Embryonic facial prominence (tissue), 1 donor: Measurements from ENCODE around the gene FGF23.
"Not testable (repeated sequence)": the region's sequence is repeated elsewhere in the genome, so short reads cannot be mapped to it uniquely, and the experiment has no call there.

ENCODE experiments used
- DNase-seq: peaks from one replicate; pipeline ENCODE4 v3.0.0-alpha.2; 2016; ENCODE audit errors: extremely low spot score

The FGF23 gene

GRCh38 chr12:4379405-4379804 lies at the start of gene FGF23:
FGF23 (minus strand) TSS chr12:4379712; CDS start chr12:4379582, 130 bp downstream.
- no peak for DNase-seq

GRCh38 chr12:4424422-4424821 lies 44.9 kb upstream of the FGF23 start:
- DNase-seq: no peak

DNA sequence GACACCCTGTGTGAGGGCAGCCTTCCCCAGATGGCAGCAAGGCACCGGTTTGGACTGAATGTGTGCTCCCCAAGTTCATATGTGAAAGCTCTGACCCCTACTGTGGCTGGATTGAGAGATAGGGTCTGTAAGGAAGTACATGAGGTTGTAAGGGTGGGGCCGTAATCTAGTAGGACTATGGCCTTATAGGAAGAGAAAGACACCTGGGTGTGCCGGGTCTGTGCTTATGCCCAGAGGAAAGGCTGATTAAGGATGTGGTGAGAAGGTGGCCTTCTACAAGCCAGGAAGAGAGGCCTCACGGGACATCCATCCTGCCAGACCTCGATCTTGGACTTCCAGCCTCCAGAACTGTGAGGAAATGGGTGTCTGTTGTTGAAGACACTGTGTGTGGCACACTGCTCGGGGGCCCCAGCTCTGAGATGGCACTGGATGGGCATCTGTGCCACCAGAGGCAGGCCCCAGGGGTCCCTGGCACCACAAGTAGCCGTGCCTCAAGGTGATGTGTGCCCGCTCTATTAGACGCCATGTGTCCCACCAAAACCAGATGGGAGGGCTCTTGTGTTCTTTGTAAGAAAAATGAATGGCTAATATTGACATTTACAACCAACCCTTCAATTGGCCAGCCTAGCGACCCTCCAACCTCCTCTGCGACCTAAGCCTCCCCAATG lies 44.1 kb upstream of the FGF23 start:
- no peak for DNase-seq

GRCh38 chr12:4422985-4423384 lies 43.5 kb upstream of the FGF23 start:
- DNase-seq: no peak

DNA sequence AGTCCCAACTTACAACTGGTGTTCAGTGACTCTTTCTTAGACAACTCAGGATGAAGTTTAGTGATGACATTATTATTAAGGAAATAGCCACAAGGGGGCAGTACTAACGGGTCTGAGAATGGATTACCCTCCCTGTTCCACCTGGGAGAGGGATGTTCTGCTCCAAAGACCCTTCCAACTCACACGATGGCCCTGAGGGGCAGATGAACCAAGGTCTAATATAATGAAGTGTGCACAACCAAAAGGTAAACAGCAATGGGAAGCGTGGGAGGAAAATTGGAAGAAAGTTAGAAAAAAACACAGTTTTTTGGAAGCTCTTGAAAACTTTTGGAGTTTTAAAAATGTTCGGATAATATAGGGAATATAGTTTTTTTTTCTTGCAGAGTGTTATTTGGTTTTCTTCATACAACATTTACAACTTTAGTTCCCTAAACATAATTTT lies 42.1 kb upstream of the FGF23 start:
- DNase-seq: no peak

DNA sequence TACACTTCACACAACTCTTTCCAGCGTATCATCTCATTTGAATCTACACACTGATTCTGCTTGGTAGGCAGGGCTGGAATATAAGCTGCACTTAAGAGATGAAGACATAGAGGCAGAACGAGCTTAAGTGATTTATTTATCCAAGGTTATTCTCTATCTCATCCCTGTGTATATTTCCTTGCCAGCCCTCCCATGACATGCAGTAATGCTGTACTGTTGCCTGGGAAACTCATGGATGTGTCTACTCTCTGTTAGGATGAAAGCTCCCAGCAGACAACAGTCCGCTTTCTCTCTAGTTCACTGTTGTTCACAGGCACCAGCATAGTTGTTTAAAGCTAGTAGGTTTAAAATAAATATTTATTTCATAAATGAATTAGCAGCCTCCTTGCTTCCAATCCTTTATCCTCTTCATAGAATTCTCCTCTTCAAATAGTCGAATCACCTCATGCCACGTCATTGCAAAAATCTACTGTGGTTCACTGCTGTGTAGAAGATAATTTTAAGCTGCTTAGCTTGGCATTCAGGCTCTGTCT lies 40.7 kb upstream of the FGF23 start:
- no peak for DNase-seq

- no peak for DNase-seq
Observed at GRCh38 chr12:4418913-4419312, 39.4 kb upstream of the FGF23 start.

GRCh38 chr12:4417936-4418335 lies 38.4 kb upstream of the FGF23 start:
- no peak for DNase-seq

GRCh38 chr12:4417455-4417854 lies 37.9 kb upstream of the FGF23 start:
- DNase-seq: no peak

DNA sequence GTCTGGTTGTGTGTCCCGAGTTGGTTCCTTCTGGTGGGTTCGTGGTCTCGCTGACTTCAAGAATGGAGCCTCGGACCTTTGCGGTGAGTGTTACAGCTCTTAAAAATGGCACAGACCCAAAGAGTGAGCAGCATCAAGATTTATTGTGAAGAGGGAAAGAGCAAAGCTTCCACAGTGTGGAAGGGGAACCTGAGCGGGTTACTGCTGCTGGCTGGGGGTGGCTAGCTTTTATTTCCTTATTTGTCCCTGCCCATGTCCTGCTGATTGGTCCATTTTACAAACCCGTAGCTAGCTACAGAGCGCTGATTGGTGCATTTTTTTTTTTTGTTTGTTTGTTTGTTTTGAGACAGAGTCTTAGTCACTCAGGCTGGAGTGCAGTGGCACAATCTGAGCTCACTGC lies 36.8 kb upstream of the FGF23 start:
- no peak for DNase-seq

GRCh38 chr12:4412465-4412864 lies 33.0 kb upstream of the FGF23 start:
- no peak for DNase-seq

DNA sequence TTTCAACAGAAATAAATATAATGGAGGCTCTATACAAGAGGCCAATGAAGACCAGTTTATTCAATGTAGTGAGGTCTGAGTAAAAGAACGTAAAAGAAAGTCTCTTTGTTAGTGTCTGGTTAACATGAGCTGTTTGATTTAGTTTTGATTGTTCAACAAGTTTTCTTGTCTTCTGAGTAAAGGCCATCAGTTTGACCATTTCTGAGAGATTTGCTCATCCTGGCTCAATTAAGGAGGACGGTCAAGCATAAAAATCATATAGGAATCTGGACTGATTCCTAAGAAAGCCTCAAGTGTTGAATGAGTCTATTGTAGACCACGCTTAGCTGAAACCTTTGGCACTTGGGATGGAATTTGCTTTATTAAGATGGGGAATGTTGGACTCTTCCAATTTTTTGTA lies 32.5 kb upstream of the FGF23 start:
- no peak for DNase-seq

DNA sequence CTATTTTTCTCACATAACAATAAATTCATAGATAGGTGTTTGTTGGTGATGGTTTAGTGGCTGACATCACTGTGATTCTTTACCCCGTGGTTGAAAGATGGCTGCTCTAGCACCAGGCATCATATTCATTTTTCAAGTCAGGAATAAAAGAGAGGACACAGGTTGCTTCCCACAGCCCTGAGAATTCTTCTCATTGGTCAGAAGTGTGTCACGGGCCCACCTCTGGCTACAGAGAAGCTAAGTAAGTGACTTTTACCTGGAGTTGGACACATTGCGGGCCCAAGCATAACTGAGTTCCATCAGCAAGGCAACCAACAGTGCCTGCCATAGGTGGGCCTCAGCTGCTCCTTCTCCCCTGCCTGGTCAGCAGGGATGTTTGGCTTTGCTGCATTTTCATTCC lies 27.6 kb upstream of the FGF23 start:
- DNase-seq: no peak

GRCh38 chr12:4404877-4405637 lies 25.5 kb upstream of the FGF23 start:
- not testable (repeated sequence) for DNase-seq

GRCh38 chr12:4402996-4403395 lies 23.5 kb upstream of the FGF23 start:
- DNase-seq: no peak

DNA sequence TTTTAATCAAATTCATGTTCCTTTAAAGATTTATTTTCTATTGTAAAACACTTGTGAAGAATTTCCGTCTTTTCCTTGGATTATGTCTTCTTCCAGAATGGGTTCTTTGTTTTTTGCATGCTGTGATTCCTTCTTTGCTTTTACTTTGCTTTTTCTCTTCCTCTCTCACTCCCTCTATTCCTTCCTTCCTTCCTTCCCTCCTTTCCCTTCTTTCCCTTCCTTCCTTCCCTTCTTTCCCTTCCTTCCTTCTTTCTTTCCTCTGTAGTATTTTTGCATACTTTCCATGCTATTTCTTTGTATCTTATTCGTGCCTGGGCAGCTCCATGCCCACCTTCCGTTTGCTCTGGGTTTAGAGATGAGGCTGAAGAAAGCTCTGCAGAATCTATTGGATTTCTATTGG lies 21.6 kb upstream of the FGF23 start:
- no peak for DNase-seq

DNA sequence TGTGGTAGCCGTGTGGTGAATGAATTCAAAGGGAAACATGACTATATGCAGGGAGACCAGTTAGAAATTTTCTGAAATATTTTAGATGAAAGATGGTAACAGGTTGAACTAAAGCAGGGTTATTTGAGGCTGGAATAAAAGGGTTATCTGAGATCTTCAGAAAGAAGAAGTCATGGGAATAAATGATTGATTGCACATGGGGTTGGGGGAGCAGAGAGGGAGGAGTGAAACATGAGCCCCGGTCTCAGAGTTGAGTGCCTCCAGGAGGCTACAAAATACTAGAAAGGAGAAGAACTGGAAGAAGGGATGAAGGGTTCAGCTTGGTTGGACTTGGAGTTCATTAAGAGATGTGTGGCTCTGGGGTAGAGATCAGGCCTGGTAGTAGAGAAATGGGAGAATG lies 16.3 kb upstream of the FGF23 start:
- DNase-seq: no peak

DNA sequence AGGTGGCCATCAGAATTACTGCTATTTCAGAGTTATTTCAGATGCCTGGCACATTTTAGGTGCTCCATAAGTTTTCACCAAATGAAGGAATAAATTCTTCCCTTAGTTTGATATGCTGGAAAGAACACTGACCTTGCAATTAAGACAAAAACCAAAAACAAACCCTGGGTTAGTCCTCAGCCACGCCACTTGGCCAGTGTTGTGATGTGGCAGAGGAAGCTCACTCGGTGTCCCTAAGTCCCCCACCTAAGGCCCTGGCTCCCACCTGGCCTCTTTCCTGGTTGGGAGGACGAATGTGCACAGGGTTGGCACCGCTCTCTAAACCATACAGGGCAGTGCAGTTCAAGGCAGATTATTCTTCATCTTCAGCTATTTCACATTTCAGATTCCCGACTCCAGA lies 13.7 kb upstream of the FGF23 start:
- DNase-seq: no peak

DNA sequence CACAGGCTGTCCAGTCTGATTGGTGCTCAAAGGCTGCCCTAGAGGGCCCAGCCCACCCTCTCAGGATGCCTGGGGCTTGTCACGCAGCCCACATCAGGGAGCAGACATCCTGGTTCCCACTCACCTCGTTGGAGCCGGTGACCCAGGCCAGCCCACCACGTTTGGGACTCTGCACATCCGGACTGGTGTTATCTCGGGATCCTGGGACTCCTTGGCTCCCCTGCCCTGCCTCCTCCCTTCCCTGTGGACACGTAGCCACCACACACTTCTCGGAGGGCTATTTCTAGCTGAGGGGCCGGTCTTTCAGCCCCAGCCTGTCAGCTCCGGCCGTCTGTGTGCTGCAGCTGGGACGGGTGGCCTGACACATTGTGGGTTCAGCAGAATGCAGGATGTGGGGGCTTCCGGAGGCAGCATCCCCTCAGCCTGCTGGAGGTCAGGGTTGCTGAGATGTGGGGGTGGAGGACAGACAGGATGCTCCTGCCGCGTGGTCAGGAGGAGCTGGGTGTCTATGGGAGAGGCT lies 12.8 kb upstream of the FGF23 start:
- DNase-seq: no peak

DNA sequence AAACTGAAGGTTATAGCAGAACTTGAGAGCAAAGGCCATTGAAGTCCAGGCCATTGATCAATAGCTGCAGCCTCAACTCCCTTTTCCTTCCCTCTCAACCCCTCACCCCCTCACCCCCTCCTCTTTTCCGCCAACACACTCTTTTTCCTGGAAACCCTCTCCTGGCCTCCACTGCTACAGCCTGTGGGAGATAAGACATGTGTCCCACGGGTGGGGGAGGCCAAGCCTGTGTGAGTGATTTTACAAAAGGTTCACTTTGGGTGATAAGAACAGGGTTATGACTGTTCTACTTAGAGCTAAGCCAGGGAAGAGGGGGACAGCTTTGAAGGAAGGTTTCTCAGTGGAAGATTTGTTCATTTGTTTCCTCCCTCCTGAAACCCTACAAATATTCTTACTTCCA lies 9.2 kb upstream of the FGF23 start:
- no peak for DNase-seq

DNA sequence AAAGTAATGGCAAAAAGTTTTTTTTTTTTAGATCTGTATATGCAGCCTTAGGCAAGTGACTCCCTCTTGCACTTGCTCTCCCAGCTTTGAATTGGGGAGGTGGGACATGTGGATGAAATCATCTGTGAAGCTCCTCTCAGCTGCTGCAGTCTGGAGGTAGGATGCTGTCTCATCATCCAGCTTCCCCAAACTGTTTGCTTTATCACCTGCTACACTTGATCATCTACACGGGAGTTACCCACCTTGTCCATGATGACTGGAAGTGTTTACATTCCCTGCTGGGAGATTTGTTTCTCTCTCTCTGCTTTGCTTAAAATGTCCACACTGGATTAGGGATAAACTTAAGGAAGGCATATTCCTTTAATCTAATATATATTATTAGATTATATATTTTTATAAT lies 8.5 kb upstream of the FGF23 start:
- no peak for DNase-seq

- DNase-seq: no peak
Observed at GRCh38 chr12:4387607-4388006, 8.1 kb upstream of the FGF23 start.

GRCh38 chr12:4386801-4387200 lies 7.3 kb upstream of the FGF23 start:
- DNase-seq: no peak
